Astrocyte of the hippocampus (primary cell): Measurements from ENCODE around the gene QPRT.
"Not testable (repeated sequence)": the region's sequence is repeated elsewhere in the genome, so short reads cannot be mapped to it uniquely, and the experiment has no call there.

Source experiments
- DNase-seq: peaks from one replicate; pipeline ENCODE4 v3.0.0; 2011; ENCODE audit warnings: low read depth, low spot score

The QPRT gene

DNA sequence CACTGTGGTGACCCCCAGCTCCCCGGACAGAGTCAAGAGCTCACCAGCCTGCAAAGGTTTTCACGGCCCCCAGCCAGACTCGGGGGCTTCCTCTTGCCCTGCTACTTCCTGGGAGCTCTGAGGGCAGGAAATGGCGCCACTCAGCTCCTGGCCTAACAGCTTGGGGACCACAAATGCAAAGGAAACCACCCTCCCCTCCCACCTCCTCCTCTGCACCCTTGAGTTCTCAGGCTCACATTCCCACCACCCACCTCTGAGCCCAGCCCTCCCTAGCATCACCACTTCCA, 16.3 kb upstream of the QPRT start:
- no peak for DNase-seq

DNA sequence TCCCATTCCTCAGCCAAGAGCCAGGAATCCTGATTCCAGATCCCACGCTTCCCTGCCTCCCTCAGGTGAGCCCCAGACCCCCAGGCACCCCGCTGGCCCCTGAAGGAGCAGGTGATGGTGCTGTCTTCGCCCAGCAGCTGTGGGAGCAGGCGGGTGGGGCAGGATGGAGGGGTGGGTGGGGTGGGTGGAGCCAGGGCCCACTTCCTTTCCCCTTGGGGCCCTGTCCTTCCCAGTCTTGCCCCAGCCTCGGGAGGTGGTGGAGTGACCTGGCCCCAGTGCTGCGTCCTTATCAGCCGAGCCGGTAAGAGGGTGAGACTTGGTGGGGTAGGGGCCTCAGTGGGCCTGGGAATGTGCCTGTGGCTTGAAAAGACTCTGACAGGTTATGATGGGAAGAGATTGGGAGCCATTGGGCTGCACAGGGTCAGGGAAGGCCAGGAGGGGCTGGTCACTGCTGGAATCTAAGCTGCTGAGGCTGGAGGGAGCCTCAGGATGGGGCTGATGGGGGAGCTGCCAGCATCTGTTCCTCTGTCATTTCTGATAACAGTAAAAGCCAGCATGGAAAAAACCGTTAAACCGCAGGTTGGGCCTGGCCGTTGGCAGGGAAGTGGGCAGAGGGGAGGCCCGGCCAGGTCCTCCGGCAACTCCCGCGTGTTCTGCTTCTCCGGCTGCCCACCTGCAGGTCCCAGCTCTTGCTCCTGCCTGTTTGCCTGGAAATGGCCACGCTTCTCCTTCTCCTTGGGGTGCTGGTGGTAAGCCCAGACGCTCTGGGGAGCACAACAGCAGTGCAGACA, 15.8 kb upstream of the QPRT start, which contains the start of gene SPN:
TSS of gene SPN (plus strand) at position 232 of the 791 bp plus-strand sequence. CDS start at position 714, 482 bp downstream.
- no peak for DNase-seq

DNA sequence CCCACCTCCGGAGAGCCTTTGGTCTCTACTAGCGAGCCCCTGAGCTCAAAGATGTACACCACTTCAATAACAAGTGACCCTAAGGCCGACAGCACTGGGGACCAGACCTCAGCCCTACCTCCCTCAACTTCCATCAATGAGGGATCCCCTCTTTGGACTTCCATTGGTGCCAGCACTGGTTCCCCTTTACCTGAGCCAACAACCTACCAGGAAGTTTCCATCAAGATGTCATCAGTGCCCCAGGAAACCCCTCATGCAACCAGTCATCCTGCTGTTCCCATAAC, 15.2 kb upstream of the QPRT start:
- DNase-seq, result no peak

DNA sequence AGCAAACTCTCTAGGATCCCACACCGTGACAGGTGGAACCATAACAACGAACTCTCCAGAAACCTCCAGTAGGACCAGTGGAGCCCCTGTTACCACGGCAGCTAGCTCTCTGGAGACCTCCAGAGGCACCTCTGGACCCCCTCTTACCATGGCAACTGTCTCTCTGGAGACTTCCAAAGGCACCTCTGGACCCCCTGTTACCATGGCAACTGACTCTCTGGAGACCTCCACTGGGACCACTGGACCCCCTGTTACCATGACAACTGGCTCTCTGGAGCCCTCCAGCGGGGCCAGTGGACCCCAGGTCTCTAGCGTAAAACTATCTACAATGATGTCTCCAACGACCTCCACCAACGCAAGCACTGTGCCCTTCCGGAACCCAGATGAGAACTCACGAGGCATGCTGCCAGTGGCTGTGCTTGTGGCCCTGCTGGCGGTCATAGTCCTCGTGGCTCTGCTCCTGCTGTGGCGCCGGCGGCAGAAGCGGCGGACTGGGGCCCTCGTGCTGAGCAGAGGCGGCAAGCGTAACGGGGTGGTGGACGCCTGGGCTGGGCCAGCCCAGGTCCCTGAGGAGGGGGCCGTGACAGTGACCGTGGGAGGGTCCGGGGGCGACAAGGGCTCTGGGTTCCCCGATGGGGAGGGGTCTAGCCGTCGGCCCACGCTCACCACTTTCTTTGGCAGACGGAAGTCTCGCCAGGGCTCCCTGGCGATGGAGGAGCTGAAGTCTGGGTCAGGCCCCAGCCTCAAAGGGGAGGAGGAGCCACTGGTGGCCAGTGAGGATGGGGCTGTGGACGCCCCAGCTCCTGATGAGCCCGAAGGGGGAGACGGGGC, 14.7 kb upstream of the QPRT start:
- no peak for DNase-seq

DNA sequence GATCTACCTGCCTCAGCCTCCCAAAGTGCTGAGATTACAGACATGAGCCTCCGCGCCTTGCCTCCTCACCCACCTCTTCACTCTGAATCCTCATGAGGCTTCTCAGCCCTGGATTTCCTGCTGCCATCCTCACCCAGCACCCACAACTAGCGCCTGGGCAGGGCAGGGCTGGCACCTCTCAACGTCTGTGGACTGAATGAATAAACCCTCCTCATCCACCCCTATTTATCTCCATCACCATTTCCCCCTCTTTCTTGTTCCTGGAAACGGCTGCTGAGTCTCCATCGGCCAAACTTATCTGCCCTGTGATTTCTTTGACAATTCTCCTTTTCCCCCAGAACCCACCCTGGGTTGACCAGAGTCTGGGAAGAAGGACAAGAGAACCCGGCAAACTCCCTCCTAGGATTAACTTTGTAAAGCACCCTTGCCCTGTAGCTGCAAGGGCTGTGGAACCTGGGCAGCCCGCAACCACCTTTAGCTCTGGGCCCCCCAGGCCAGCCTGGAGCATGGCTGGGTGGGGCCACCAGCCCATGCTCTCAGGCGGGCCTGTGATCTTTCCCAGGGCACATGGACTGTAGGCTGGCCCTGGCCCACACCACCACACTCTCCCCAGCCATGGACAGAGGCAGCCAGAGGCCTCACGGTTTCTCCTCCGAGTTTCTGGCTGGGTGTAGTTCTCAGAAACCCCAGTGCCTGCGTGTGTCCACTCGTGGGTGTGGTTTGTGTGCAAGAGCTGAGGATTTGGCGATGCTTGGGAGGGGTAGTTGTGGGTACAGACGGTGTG, 13.5 kb upstream of the QPRT start:
- DNase-seq, result no peak

DNA sequence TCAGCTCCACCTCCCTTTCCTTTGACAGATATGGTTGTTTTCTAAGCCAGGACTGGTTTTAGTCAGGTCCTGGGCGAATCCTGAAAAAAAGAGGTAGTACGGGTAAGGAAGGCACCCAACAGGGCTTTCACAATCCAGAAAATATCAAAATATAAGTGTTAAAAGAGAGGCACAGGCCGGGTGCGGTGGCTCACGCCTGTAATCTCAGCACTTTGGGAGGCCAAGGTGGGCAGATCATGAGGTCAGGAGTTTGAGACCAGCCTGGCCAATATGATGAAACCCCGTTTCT, 11.7 kb upstream of the QPRT start:
- DNase-seq, result not testable (repeated sequence)

- no peak for DNase-seq
These were observed 11.2 kb upstream of the QPRT start for GRCh38 chr16:29667755-29668154.

- DNase-seq, result no peak
These were observed 10.7 kb upstream of the QPRT start for GRCh38 chr16:29668267-29668666.

DNA sequence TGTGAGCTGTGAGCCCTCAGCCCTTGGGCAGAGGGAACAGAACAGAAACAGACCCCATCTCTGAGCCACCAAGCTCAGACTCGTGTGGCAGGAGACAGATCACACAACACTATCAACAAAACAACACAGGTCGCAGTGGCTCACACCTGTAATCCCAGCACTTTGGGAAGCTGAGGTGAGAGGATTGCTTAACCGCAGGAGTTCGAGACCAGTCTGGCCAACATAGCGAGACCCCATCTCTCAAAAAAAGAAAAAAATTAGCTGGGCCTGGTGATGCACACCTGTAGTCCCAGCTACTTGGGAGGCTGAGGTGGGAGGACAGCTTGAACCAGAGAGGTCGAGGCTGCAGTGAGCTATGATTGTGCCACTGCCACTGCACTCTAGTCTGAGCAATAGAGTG, 5.5 kb upstream of the QPRT start:
- DNase-seq, result no peak

GRCh38 chr16:29674188-29674587, 4.8 kb upstream of the QPRT start:
- DNase-seq, result peak; percentile 71

- DNase-seq, result peak; percentile 30
These were observed 3.0 kb upstream of the QPRT start for GRCh38 chr16:29675811-29676643.

DNA sequence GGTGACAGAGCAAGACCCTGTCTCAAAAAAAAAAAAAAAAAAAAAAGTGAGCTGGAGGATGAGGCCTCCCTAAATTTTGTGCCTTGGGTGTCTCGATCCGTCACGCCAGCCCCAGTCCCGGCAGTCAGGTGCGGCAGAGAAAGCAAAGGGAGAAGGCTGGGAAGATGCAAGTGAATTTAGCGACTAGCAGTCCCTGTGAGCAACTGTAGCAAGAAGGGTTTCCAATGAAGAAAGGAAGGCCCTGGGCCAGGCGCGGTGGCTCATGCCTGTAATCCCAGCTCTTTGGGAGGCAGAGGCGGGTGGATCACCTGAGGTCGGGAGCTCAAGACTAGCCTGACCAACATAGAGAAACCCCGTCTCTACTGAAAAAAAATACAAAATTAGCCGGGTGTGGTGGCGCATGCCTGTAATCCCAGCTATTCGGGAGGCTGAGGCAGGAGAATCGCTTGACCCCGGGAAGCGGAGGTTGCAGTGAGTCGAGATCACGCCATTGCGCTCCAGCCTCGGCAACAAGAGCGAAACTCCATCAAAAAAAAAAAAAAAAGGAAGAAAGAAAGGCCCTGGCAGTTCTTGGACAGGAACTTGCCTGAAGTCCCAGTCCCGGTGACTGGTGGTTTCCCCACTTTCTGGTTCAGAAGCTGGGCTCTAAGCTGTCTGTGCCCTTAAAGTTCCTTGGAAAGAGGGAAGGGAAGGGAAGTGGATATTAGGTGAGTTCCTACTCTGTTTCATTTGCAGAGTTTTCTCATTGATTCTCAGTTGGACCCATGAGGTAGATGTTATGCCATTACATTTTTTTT, 1.8 kb upstream of the QPRT start:
- no peak for DNase-seq

- DNase-seq, result no peak
These were observed 1.2 kb downstream of the QPRT start for GRCh38 chr16:29680180-29680598.

GRCh38 chr16:29683543-29684090, 4.6 kb downstream of the QPRT start:
- DNase-seq, result no peak

GRCh38 chr16:29684679-29685078, 5.7 kb downstream of the QPRT start:
- DNase-seq, result no peak

- no peak for DNase-seq
These were observed 7.9 kb downstream of the QPRT start for GRCh38 chr16:29686740-29687332.

DNA sequence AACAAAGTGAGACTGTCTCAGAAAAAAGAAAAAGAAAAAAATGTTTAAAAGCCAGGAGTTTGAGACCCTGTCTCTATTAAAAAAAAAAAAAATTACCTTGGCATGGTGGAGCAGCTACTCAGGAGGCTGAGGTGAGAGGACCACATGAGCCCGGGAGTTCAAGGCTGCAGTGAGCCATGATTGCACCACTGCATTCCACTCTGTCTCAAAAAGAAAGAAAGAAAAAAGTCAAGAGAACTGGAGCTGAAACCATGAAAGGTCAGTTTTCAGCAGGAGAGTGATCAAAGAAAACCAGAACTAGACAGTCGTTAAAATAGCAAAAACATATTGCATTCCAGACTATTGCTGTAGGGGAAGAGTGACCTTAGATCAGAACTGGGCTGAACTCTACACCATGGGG, 8.8 kb downstream of the QPRT start:
- DNase-seq, result no peak

- DNase-seq, result no peak
These were observed 9.2 kb downstream of the QPRT start for GRCh38 chr16:29688172-29688571.

- not testable (repeated sequence) for DNase-seq
These were observed 10.7 kb downstream of the QPRT start for GRCh38 chr16:29689490-29690351.
